ENCODE measurements around the gene ARL8A.

DNA sequence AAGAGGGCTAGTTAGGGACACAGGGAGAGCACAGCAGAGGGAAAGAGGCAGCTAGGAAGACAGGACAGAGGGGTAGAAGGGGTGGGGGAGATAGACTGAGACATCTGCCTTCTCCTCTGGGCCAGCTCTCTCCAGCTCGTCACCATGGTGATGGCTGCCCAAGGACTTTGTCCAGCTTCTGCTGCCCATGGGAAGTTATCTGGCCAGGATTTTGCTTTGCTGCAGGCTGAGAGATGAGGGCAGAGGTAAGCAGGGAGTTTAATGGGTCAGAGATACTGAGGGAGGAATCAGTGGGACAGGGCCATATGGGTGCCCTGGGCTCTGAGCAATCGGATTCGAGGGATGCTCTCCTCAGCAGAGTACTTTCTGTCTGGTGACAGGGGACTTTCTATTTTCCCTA, 56.3 kb downstream of the ARL8A start:
- TF ChIP-seq REST (IDR thresholded peaks at IDR 0.05; ENCODE audit: low read depth) (no peak), POLR2AphosphoS5 (IDR thresholded peaks at IDR 0.05; ENCODE audit: low read depth, low read length) (no peak), POLR2A (IDR thresholded peaks at IDR 0.05; ENCODE audit: borderline replicate concordance, extremely low read depth, insufficient read depth, insufficient read length) (no peak)
- TF ChIP-seq, protein P1, sequence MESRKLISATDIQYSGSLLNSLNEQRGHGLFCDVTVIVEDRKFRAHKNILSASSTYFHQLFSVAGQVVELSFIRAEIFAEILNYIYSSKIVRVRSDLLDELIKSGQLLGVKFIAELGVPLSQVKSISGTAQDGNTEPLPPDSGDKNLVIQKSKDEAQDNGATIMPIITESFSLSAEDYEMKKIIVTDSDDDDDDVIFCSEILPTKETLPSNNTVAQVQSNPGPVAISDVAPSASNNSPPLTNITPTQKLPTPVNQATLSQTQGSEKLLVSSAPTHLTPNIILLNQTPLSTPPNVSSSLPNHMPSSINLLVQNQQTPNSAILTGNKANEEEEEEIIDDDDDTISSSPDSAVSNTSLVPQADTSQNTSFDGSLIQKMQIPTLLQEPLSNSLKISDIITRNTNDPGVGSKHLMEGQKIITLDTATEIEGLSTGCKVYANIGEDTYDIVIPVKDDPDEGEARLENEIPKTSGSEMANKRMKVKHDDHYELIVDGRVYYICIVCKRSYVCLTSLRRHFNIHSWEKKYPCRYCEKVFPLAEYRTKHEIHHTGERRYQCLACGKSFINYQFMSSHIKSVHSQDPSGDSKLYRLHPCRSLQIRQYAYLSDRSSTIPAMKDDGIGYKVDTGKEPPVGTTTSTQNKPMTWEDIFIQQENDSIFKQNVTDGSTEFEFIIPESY (IDR thresholded peaks at IDR 0.05; ENCODE audit: extremely low read depth, insufficient replicate concordance, low read length): no peak
